SK-N-SH (cell line): ENCODE results near the gene ZCCHC10. TPM values are rescaled to one million over a fixed set of nuclear protein-coding genes. Genes with fewer than 3 reads are reported as not detected.

ENCODE experiments used
- CTCF ChIA-PET: fragments of 300-600, 350-600 bp; formaldehyde crosslinking; extraction: SDS; loops from one replicate; lab custom pipeline; 2021; lab: Yijun Ruan, JAX
- POLR2A ChIA-PET: fragments of 350-600 bp; sonication (Branson Sonifier 250); formaldehyde crosslinking; extraction: SDS; loops from one replicate; lab custom pipeline; 2020; ENCODE audit warnings: antibody characterized with exemption, inconsistent platforms; lab: Yijun Ruan, JAX
- DNase-seq: peaks from one replicate; pipeline ENCODE4 v3.0.0; 2012
- H2AFZ ChIP-seq: fragments of 200-600 bp; sonication (generic); 2 replicates; pipeline ENCODE4 v1.8.1; 2016; ENCODE audit warnings: antibody characterized with exemption, mild to moderate bottlenecking, low read depth
- H3F3A ChIP-seq: fragments of 200-600 bp; sonication (generic); replicated peaks from 2 replicates; pipeline ENCODE3; 2016; ENCODE audit warnings: antibody characterized with exemption, mild to moderate bottlenecking; ENCODE audit not compliant: insufficient read depth
- H3K27ac ChIP-seq, 2 experiments: fragments of 200-500 bp in 1 of 2; fragments of 200-600 bp in 1 of 2; sonication (Bioruptor generic) in 1 of 2; sonication (generic), shearing (Covaris generic) in 1 of 2; 2 replicates each; pipeline versions ENCODE4 v1.5.1 to v1.6.1; 2014 to 2016; ENCODE audit warnings: low read depth in 2 of 2, inconsistent platforms in 1 of 2, low read length in 1 of 2, mild to moderate bottlenecking in 1 of 2, mixed read lengths in 1 of 2
- H3K27me3 ChIP-seq: fragments of 200-600 bp; sonication (generic), shearing (Covaris generic); 2 replicates; pipeline ENCODE4 v1.6.1; 2016; ENCODE audit warnings: mixed run types; ENCODE audit not compliant: insufficient read depth
- H3K36me3 ChIP-seq, 2 experiments: fragments of 200-500 bp in 1 of 2; fragments of 200-600 bp in 1 of 2; sonication (Bioruptor generic) in 1 of 2; sonication (generic) in 1 of 2; replicated peaks in 1 of 2; 2 replicates each; pipeline versions ENCODE3 to v1.5.1; 2014 to 2016; ENCODE audit warnings: low read length in 1 of 2, mild to moderate bottlenecking in 1 of 2; ENCODE audit not compliant: insufficient read depth in 2 of 2, control insufficient read depth in 1 of 2
- H3K4me1 ChIP-seq, 2 experiments: fragments of 200-500 bp in 1 of 2; fragments of 200-600 bp in 1 of 2; sonication (Bioruptor generic) in 1 of 2; sonication (generic), shearing (Covaris generic) in 1 of 2; 2 replicates each; pipeline versions ENCODE4 v1.5.1 to v1.6.1; 2014 to 2016; ENCODE audit warnings: low read depth in 1 of 2, low read length in 1 of 2, mixed run types in 1 of 2; ENCODE audit not compliant: insufficient read depth in 2 of 2, control insufficient read depth in 1 of 2
- H3K4me2 ChIP-seq: fragments of 200-600 bp; sonication (generic), shearing (Covaris generic); 2 replicates; pipeline ENCODE4 v1.6.1; 2017; ENCODE audit warnings: mixed run types
- H3K4me3 ChIP-seq, 2 experiments: fragments of 200-500 bp in 1 of 2; fragments of 200-600 bp in 1 of 2; sonication (Bioruptor generic) in 1 of 2; sonication (generic), shearing (Covaris generic) in 1 of 2; 2 replicates each; pipeline versions ENCODE4 v1.5.1 to v1.8.1; 2014 to 2016; ENCODE audit warnings: low read depth in 2 of 2, inconsistent platforms in 1 of 2, low read length in 1 of 2, mild to moderate bottlenecking in 1 of 2, mixed read lengths in 1 of 2, moderate library complexity in 1 of 2
- H3K79me2 ChIP-seq: fragments of 200-600 bp; sonication (generic); 2 replicates; pipeline ENCODE4 v1.8.1; 2017; ENCODE audit warnings: mild to moderate bottlenecking; ENCODE audit not compliant: insufficient read depth
- H3K9ac ChIP-seq: fragments of 200-600 bp; sonication (generic); 2 replicates; pipeline ENCODE4 v1.6.1; 2017; ENCODE audit warnings: mixed run types
- H3K9me2 ChIP-seq: fragments of 200-600 bp; sonication (generic); 2 replicates; pipeline ENCODE4 v1.6.1; 2017; ENCODE audit warnings: mixed run types
- H3K9me3 ChIP-seq: fragments of 200-600 bp; sonication (generic); 2 replicates; pipeline ENCODE4 v1.6.1; 2017; ENCODE audit warnings: mixed run types, mild to moderate bottlenecking, moderate library complexity
- H4K20me1 ChIP-seq: fragments of 200-600 bp; sonication (generic); 2 replicates; pipeline ENCODE4 v1.6.1; 2017; ENCODE audit warnings: mild to moderate bottlenecking, mixed run types; ENCODE audit not compliant: insufficient read depth
- CTCF ChIP-seq: fragments of 200-600 bp; sonication (generic); IDR thresholded peaks from 2 replicates; pipeline ENCODE4 v1.6.1; 2017; ENCODE audit warnings: antibody characterized with exemption, mild to moderate bottlenecking, moderate library complexity
- FOSL2 ChIP-seq: IDR thresholded peaks from 2 replicates; pipeline ENCODE4 v1.4.0; 2012; ENCODE audit warnings: low read depth, mild to moderate bottlenecking, moderate library complexity, borderline replicate concordance
- FOXM1 ChIP-seq: IDR thresholded peaks from 2 replicates; pipeline ENCODE4 v1.4.0; 2012; ENCODE audit warnings: low read depth, mild to moderate bottlenecking
- GATA2 ChIP-seq: sonication (generic); formaldehyde crosslinking; IDR thresholded peaks from 2 replicates; pipeline ENCODE4 v1.5.0; 2020; ENCODE audit warnings: mild to moderate bottlenecking, missing genetic modification reagents
- JUND ChIP-seq: IDR thresholded peaks from 2 replicates; pipeline ENCODE4 v1.4.0; 2012
- MAX ChIP-seq: IDR thresholded peaks from 2 replicates; pipeline ENCODE4 v1.4.0; 2012; ENCODE audit warnings: low read depth
- MEF2A ChIP-seq: IDR thresholded peaks from 2 replicates; pipeline ENCODE4 v1.4.0; 2012; ENCODE audit warnings: low read depth, borderline replicate concordance
- MXI1 ChIP-seq: IDR thresholded peaks from 2 replicates; pipeline ENCODE4 v1.6.1; 2012; ENCODE audit warnings: mild to moderate bottlenecking, low read depth, low read length, improper control_type of control experiment
- NFIC ChIP-seq: IDR thresholded peaks from 2 replicates; pipeline ENCODE4 v1.4.0; 2012; ENCODE audit warnings: borderline replicate concordance
- PBX3 ChIP-seq: IDR thresholded peaks from 2 replicates; pipeline ENCODE4; 2012
- RAD21 ChIP-seq: IDR thresholded peaks from 2 replicates; pipeline ENCODE4 v1.6.1; 2012; ENCODE audit warnings: mild to moderate bottlenecking, low read length
- RCOR1 ChIP-seq: fragments of 150-350 bp; IDR thresholded peaks from 2 replicates; pipeline ENCODE4 v1.6.1; 2017; ENCODE audit warnings: antibody characterized with exemption, low read length
- RFX5 ChIP-seq: IDR thresholded peaks from 2 replicates; pipeline ENCODE4 v1.6.1; 2012; ENCODE audit warnings: mild to moderate bottlenecking, improper control_type of control experiment, low read length
- RXRA ChIP-seq: IDR thresholded peaks from 2 replicates; pipeline ENCODE4 v1.4.0; 2012; ENCODE audit warnings: low read depth, mild to moderate bottlenecking, borderline replicate concordance
- SMC3 ChIP-seq: IDR thresholded peaks from 2 replicates; pipeline ENCODE4 v1.6.1; 2012; ENCODE audit warnings: low read depth, low read length, improper control_type of control experiment
- TAF1 ChIP-seq: IDR thresholded peaks from 2 replicates; pipeline ENCODE4 v1.6.1; 2012; ENCODE audit warnings: low read depth, mild to moderate bottlenecking, low read length, moderate library complexity, borderline replicate concordance
- TEAD4 ChIP-seq: IDR thresholded peaks from 2 replicates; pipeline ENCODE4 v1.4.0; 2012; ENCODE audit warnings: mild to moderate bottlenecking, borderline replicate concordance; ENCODE audit not compliant: insufficient read depth
- USF2 ChIP-seq: fragments of 150-350 bp; IDR thresholded peaks from 2 replicates; pipeline ENCODE4 v1.6.1; 2017; ENCODE audit warnings: antibody characterized with exemption, low read length, low read depth, borderline replicate concordance
- WGBS: methylation state at CpG from one replicate; pipeline ENCODE4 v1.1.6; 2017; ENCODE audit warnings: low lambda C conversion rate; 5-methylcytosine and 5-hydroxymethylcytosine counted together
- polyA plus RNA-seq, 3 experiments: library from polyadenylated mRNA; depleted of rRNA; stranded (reverse); fragments of >200 nt; gene quantifications; 2 replicates each; pipeline ENCODE4 v1.2.3, GENCODE V29; 2012

The ZCCHC10 gene
- polyA plus RNA-seq, 1 of the 3 experiments (the other 2 are of a cell fraction) = 28.4 TPM

GRCh38 chr5:132952829-132953228, 73.5 kb downstream of the ZCCHC10 start (continued):
- TF ChIP-seq TEAD4 (no peak), JUND (no peak), MAX (no peak), MXI1 (no peak)

GRCh38 chr5:132951897-132952296, 74.5 kb downstream of the ZCCHC10 start:
- Histone ChIP-seq H3K9me3 (no peaks in the 10 kb centered on the region), H3K9ac (no peak overlapping the region), H3K79me2 (peaks cover 100% of the 10 kb centered on the region), H2AFZ (no peak overlapping the region)
- no peak for TF ChIP-seq FOSL2
- TF ChIP-seq MXI1 = no peak
- no peak for TF ChIP-seq RFX5
- no peak for TF ChIP-seq SMC3
- TF ChIP-seq RAD21 = no peak
- TF ChIP-seq, all 33 proteins: peak for 0
- no peak overlapping the region for H3K4me3 ChIP-seq
- no peaks in the 10 kb centered on the region for H3K27me3 ChIP-seq
- no peak for DNase-seq
- H3K9me2 ChIP-seq = no peaks in the 10 kb centered on the region
- peaks cover 0 to 14% of the 10 kb centered on the region in 2 experiments; a peak in 2 of 4 replicates for H3K4me1 ChIP-seq
- no peak overlapping the region for H3K4me2 ChIP-seq
- ChIA-PET CTCF (interaction anchor here (1.3 kb wide), 1 partner anchor 22 kb away, joined by 3 read pairs; no protein-coding TSS in a partner anchor), POLR2A (no interaction called here)
- peaks cover 5 to 35% of the 10 kb centered on the region in 2 experiments for H3K36me3 ChIP-seq
- WGBS = 84% methylated on average over 2 of the region's 2 CpGs
- peaks cover 95% of the 10 kb centered on the region for H4K20me1 ChIP-seq
- no peak overlapping the region for H3K27ac ChIP-seq
- H3F3A ChIP-seq = peaks cover 32% of the 10 kb centered on the region

GRCh38 chr5:132949136-132949535, 77.2 kb downstream of the ZCCHC10 start:
- WGBS = 100% methylated on average over 2 of the region's 2 CpGs
- no peak for DNase-seq
- Histone ChIP-seq H2AFZ (no peak overlapping the region), H3K27me3 (no peaks in the 10 kb centered on the region), H3K27ac (peak overlapping the region in 1 of 2 experiments; percentile 85; a peak in 2 of 4 replicates), H4K20me1 (peaks cover 98% of the 10 kb centered on the region), H3K9ac (no peak overlapping the region), H3K79me2 (peaks cover 100% of the 10 kb centered on the region), H3K4me3 (no peak overlapping the region), H3K36me3 (peaks cover 5 to 30% of the 10 kb centered on the region in 2 experiments), H3K9me2 (no peaks in the 10 kb centered on the region), H3K4me2 (no peak overlapping the region), H3K9me3 (no peaks in the 10 kb centered on the region), H3F3A (peaks cover 34% of the 10 kb centered on the region), H3K4me1 (peaks cover 0 to 14% of the 10 kb centered on the region in 2 experiments; a peak in 2 of 4 replicates)
- ChIA-PET POLR2A (no interaction called here), CTCF (interaction anchor here (0.5 kb wide), 1 partner anchor 32 kb away, joined by 3 read pairs; no protein-coding TSS in a partner anchor)
- TF ChIP-seq TEAD4 (no peak), MXI1 (no peak), RFX5 (no peak), JUND (no peak), CTCF (no peak), RCOR1 (no peak), GATA2 (CRISPR knock-in tag) (no peak), PBX3 (no peak), MEF2A (no peak), FOXM1 (no peak), USF2 (no peak), NFIC (no peak), RXRA (no peak), TAF1 (no peak)
